ENCODE measurements around the gene ARR3. TPM values are rescaled to one million over a fixed set of nuclear protein-coding genes. Genes with fewer than 3 reads are reported as not detected.
A peak's percentile ranks its signal among the peaks of the same experiment; 100 is the strongest.

Gene ARR3
- total RNA-seq, 1 experiment from 2014 or later = not detected

GRCh38 chrX:70260104-70260503 lies 8.0 kb upstream of the ARR3 start, which contains the start of gene P2RY4:
TSS of gene P2RY4 (minus strand) at chrX:70260204. CDS start at chrX:70259624, 580 bp downstream.
- ChIA-PET POLR2A (no interaction called here), CTCF (interaction anchor here (0.6 to 1.0 kb wide), 2 partner anchors 52 to 162 kb away, joined by 3 to 5 read pairs; no protein-coding TSS in a partner anchor)
- H3K36me3 Mint-ChIP-seq = no peaks in the 10 kb centered on the region
- TF ChIP-seq TP53 (CRISPR knock-in tag; IDR thresholded peaks at IDR 0.05) (no peak), GTF2I (CRISPR knock-in tag; conservative IDR thresholded peaks at IDR 0.05) (no peak), EMX1 (CRISPR knock-in tag; IDR thresholded peaks at IDR 0.05) (no peak), CBFB (CRISPR knock-in tag; IDR thresholded peaks at IDR 0.05; ENCODE audit: low read depth) (no peak), E2F1 (CRISPR knock-in tag; IDR thresholded peaks at IDR 0.05) (no peak), ATF3 (CRISPR knock-in tag; conservative IDR thresholded peaks at IDR 0.05) (no peak), FOXP4 (CRISPR knock-in tag; IDR thresholded peaks at IDR 0.05) (no peak), ZNF138 (CRISPR knock-in tag; conservative IDR thresholded peaks at IDR 0.05) (no peak), CREB1 (CRISPR knock-in tag; IDR thresholded peaks at IDR 0.05) (no peak), ATF1 (CRISPR knock-in tag; IDR thresholded peaks at IDR 0.05) (no peak), PRRX2 (CRISPR knock-in tag; IDR thresholded peaks at IDR 0.05) (no peak), NR2C2 (CRISPR knock-in tag; IDR thresholded peaks at IDR 0.05) (no peak), MLX (CRISPR knock-in tag; IDR thresholded peaks at IDR 0.05) (no peak), ZNF219 (CRISPR knock-in tag; IDR thresholded peaks at IDR 0.05; ENCODE audit: borderline replicate concordance) (no peak), ZNF281 (CRISPR knock-in tag; IDR thresholded peaks at IDR 0.05) (no peak), SOX15 (CRISPR knock-in tag; IDR thresholded peaks at IDR 0.05) (no peak), CREM (CRISPR knock-in tag; IDR thresholded peaks at IDR 0.05) (no peak), NFE2L1 (CRISPR knock-in tag; IDR thresholded peaks at IDR 0.05) (no peak)
- DNase-seq (ENCODE audit: low spot score) = no peak
- no peaks in the 10 kb centered on the region; the same call in 1 of the 2 replicates for H3K27me3 Mint-ChIP-seq (ENCODE audit: low read depth)
- no peak within 1 kb of the TSS for H3K4me3 Mint-ChIP-seq
- H3K4me1 Mint-ChIP-seq = peaks cover 8% of the 10 kb centered on the region; the same call in 1 of the 2 replicates
- H3K27ac Mint-ChIP-seq = no peak within 1 kb of the TSS
- 0 out of 2 replicates have a peak, but pooled peaks have one; percentile 13 for ATAC-seq
- H3K9me3 Mint-ChIP-seq = no peaks in the 10 kb centered on the region

- ATAC-seq = peak; percentile 99
- peaks cover 10% of the 10 kb centered on the region; the same call in 1 of the 2 replicates for H3K4me1 Mint-ChIP-seq
- POLR2A ChIA-PET = no interaction called here
- H3K4me3 Mint-ChIP-seq = no peak overlapping the region
- TF ChIP-seq CTCF (IDR thresholded peaks at IDR 0.05) = peak; percentile 21; the same call in 1 of the 2 replicates
- no peak for TF ChIP-seq ZNF232 (CRISPR knock-in tag; IDR thresholded peaks at IDR 0.05)
- CTCF ChIA-PET = interaction anchor here (0.6 to 2.0 kb wide), 10 partner anchors 10 to 166 kb away, joined by 3 to 14 read pairs (median 4); partner anchors contain the start of gene IGBP1
- H3K27ac Mint-ChIP-seq = no peak overlapping the region
- H3K9me3 Mint-ChIP-seq = peaks cover 6% of the 10 kb centered on the region; the same call in 1 of the 2 replicates
- peak; percentile 74 for DNase-seq (ENCODE audit: low spot score)
- H3K27me3 Mint-ChIP-seq (ENCODE audit: low read depth) = no peaks in the 10 kb centered on the region
- no peaks in the 10 kb centered on the region for H3K36me3 Mint-ChIP-seq
These were observed 5.1 kb upstream of the ARR3 start for GRCh38 chrX:70262952-70263567.

Measured in WTC11 (cell line).